NT2/D1 (cell line): Measurements from ENCODE around the gene C8G.

Experiments used
- DNase-seq: peaks from one replicate; pipeline ENCODE4 v3.0.0-alpha.2; 2011; ENCODE audit warnings: low read depth, low spot score
- H3K27me3 ChIP-seq: 2 replicates; pipeline ENCODE4 v1.6.0; 2011; ENCODE audit warnings: mild to moderate bottlenecking; ENCODE audit not compliant: insufficient read length, insufficient read depth
- H3K36me3 ChIP-seq: 2 replicates; pipeline ENCODE4 v1.6.1; 2011; ENCODE audit warnings: mild to moderate bottlenecking, low read length, mixed read lengths; ENCODE audit not compliant: insufficient read depth, insufficient read length
- H3K4me1 ChIP-seq: 2 replicates; pipeline ENCODE4 v1.5.1; 2011; ENCODE audit not compliant: insufficient read depth, insufficient read length
- H3K4me3 ChIP-seq: 2 replicates; pipeline ENCODE4 v1.5.1; 2011; ENCODE audit warnings: low read depth; ENCODE audit not compliant: insufficient read length
- H3K9ac ChIP-seq: 2 replicates; pipeline ENCODE4 v1.6.0; 2011; ENCODE audit warnings: low read depth; ENCODE audit not compliant: insufficient read length
- H3K9me3 ChIP-seq: 2 replicates; pipeline ENCODE4 v1.5.1; 2011; ENCODE audit warnings: mild to moderate bottlenecking, low read length; ENCODE audit not compliant: insufficient read depth
- SUZ12 ChIP-seq: IDR thresholded peaks from 2 replicates; pipeline ENCODE4 v1.6.1; 2011; ENCODE audit not compliant: insufficient read length, insufficient read depth; ENCODE audit errors: extremely low read depth
- YY1 ChIP-seq: IDR thresholded peaks from 2 replicates; pipeline ENCODE4 v1.6.1; 2011; ENCODE audit not compliant: insufficient read length, insufficient read depth
- ZNF274 ChIP-seq: IDR thresholded peaks from 2 replicates; pipeline ENCODE4 v1.6.1; 2011; ENCODE audit warnings: mild to moderate bottlenecking, low read depth, low read length

The C8G gene

DNA sequence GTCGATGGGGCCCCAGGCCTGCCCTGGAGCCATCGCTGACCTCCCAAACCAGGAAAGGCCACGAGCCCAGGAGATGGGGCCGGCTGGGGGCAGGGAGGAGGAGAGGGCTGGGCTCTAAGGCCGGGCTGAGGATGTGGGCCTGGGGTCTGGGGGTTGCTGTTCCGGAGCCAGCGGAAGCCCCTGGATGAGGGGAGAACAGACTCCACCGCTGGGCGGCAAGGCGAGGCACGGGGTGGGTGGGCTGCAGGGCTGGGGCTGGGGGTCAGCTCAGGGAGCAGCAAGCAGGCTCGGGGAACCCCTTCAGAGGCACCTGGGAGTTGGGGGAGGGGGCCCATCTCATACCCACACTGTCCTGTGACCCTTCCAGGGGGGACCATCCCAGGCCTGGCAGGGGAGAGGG, 18.7 kb downstream of the C8G start:
- Histone ChIP-seq H3K9ac (no peak overlapping the region), H3K27me3 (no peaks in the 10 kb centered on the region)

GRCh38 chr9:136964171-136964689, 19.2 kb downstream of the C8G start:
- Histone ChIP-seq H3K36me3 (no peaks in the 10 kb centered on the region), H3K4me3 (no peak overlapping the region), H3K9ac (peak overlapping the region; percentile 44)

More for the DNA sequence above, 18.7 kb downstream of the C8G start:
- H3K36me3 ChIP-seq: no peaks in the 10 kb centered on the region
- TF ChIP-seq SUZ12: no peak
- no peaks in the 10 kb centered on the region for H3K9me3 ChIP-seq
- H3K4me3 ChIP-seq: no peak overlapping the region
- DNase-seq: no peak
- peaks cover 27% of the 10 kb centered on the region for H3K4me1 ChIP-seq

DNA sequence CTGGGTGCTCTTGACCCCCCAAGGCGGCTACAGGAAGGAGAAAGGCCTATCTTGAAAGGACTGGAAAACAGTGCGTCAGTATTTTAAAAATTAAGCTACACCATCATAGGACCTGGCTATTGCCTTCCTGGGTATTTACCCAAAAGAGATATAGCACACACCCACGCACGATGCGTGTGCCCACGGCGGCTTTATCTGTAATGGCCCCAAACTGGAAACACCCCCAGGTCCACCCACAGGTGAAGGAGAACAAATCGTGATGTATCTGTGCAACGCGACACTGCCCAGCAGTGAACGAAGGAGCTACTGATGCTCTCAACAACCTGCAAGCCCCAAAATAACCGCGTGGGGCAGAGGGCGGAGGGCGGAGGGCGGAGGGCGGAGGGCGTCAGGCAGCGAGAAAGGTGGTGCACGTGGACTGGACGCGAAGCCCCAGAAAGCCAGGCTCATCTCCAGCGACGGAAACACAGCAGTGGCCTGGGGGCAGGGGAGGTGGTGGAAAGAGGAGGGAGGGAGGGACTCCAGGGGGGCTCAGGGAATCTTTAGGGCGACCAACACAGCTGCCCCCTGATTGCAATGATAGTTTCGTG, 19.9 kb downstream of the C8G start:
- H3K4me1 ChIP-seq: peaks cover 23% of the 10 kb centered on the region
- no peaks in the 10 kb centered on the region for H3K27me3 ChIP-seq
- TF ChIP-seq SUZ12: no peak
- TF ChIP-seq ZNF274: no peak
- no peak for TF ChIP-seq YY1
- H3K4me3 ChIP-seq: no peak overlapping the region
- H3K9ac ChIP-seq: peak overlapping the region; percentile 44
- H3K36me3 ChIP-seq: no peaks in the 10 kb centered on the region
- DNase-seq: no peak
- no peaks in the 10 kb centered on the region for H3K9me3 ChIP-seq

More at GRCh38 chr9:136964171-136964689, 19.2 kb downstream of the C8G start:
- no peak for TF ChIP-seq SUZ12
- no peak for TF ChIP-seq YY1
- TF ChIP-seq ZNF274: no peak
- Histone ChIP-seq H3K27me3 (no peaks in the 10 kb centered on the region), H3K9me3 (no peaks in the 10 kb centered on the region), H3K4me1 (peaks cover 27% of the 10 kb centered on the region)
- DNase-seq: no peak

DNA sequence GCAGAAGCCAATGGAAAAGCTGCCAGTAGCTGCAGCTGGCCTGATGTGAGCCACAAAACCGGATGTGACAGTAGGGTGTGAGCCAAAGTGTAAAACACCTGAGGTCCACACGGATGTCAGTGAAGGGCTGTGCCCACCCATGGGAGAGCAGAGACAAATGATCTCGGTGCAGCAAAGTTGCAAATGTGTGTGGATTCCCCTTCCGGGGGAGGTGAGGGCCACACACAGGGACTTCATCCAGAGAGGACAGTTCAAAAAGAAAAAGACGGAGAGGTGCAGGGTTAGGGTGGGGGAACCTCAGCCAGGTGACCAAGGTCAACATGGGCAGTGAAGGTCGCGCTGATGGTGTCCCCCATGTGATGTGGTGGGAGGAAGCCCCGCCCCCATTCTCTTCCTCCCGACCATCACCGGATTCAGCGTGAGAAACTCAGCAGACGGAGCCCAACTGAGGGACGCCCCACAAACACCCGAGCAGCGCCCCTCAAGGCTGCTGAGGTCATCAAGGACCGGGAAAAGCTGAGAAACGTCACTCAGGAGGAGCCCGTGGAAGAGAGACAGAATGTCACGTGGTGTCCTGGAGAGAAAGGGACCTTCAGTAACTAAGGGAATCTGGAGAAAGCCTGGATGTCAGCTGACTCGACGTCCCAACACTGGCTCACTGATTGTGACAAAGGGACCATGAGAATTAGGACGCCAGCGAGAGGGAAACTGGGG, 20.9 kb downstream of the C8G start:
- Histone ChIP-seq H3K4me1 (peaks cover 31% of the 10 kb centered on the region), H3K9me3 (no peaks in the 10 kb centered on the region), H3K36me3 (no peaks in the 10 kb centered on the region), H3K4me3 (no peak overlapping the region), H3K9ac (peak overlapping the region; percentile 51), H3K27me3 (no peaks in the 10 kb centered on the region)
- no peak for TF ChIP-seq ZNF274
- TF ChIP-seq YY1: no peak
- no peak for TF ChIP-seq SUZ12
- no peak for DNase-seq

DNA sequence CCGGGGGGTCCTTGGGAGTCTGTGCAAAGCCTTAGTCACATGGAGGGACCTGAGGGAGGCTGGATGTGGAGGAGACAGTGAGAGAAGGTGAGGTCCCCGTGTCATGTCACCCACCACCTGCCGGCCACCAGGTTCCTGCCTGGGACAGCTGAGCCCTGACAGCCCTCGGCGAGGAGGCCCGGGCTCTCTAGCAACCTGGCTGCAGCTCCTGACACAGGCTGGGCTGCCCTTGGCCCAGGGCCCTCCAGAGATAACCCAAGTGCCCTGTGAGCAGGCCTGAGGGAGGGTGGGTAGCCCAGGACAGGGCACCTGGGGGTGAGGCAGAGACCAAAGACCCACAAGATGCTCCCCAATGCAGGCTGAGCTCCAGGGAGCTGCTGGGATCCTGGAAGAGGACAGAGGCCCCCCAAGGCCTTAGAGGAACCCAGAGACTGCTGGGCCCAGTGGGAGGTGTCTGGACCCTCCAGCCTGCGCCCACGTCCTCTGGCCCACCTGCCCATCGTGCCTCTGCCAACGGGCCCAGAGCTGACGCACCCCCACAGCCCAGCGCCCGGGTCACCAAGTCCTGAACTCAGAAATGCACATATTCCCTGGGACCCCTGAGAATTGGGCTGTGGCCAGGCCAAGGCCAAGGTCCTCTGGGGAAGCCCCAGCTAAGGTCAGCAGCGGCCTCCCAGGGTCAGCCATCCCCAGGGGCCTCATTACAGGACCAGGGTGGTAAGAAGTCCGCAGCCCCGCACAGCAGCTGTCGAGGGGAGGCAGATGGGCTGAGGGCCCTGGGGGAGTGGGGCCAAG, 23.5 kb downstream of the C8G start:
- Histone ChIP-seq H3K4me1 (peaks cover 32% of the 10 kb centered on the region), H3K9me3 (no peaks in the 10 kb centered on the region), H3K4me3 (no peak overlapping the region), H3K36me3 (no peaks in the 10 kb centered on the region), H3K9ac (no peak overlapping the region), H3K27me3 (no peaks in the 10 kb centered on the region)
- TF ChIP-seq YY1 (no peak), ZNF274 (no peak), SUZ12 (no peak)
- DNase-seq: no peak

GRCh38 chr9:136969150-136969549, 24.1 kb downstream of the C8G start:
- DNase-seq: no peak
- Histone ChIP-seq H3K4me3 (no peak overlapping the region), H3K36me3 (no peaks in the 10 kb centered on the region), H3K4me1 (peaks cover 30% of the 10 kb centered on the region), H3K9ac (no peak overlapping the region), H3K27me3 (no peaks in the 10 kb centered on the region), H3K9me3 (no peaks in the 10 kb centered on the region)
- no peak for TF ChIP-seq SUZ12
- TF ChIP-seq ZNF274: no peak
- TF ChIP-seq YY1: no peak

DNA sequence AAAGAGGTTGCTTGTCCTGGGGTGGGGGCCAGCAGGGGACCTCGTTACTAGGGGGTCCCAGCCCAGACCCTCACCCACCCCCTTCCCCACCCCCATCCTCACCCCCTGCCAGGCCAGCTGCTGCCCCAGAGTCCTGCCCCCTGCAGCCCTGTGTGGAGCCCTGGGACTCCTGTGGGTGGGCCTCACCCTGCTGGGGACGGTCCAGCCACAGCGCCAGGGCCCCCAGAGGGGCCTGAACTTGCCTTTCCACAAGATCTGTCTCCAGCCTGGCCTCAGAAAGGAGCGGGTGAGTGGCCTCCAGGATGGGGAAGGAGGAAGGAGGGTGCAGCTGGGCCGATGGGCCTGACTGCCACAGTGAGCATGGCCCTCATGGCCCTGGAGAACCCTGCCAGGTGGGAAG, 24.7 kb downstream of the C8G start:
- no peak for DNase-seq
- no peaks in the 10 kb centered on the region for H3K36me3 ChIP-seq
- H3K9me3 ChIP-seq: no peaks in the 10 kb centered on the region
- peak overlapping the region; percentile 67 for H3K9ac ChIP-seq
- TF ChIP-seq SUZ12: no peak
- TF ChIP-seq ZNF274: no peak
- TF ChIP-seq YY1: no peak
- no peak overlapping the region for H3K4me3 ChIP-seq
- peaks cover 23% of the 10 kb centered on the region for H3K4me1 ChIP-seq
- H3K27me3 ChIP-seq: no peaks in the 10 kb centered on the region
